B cell (primary cell): ENCODE results near the gene EML1. TPM values are rescaled to one million over a fixed set of nuclear protein-coding genes. Genes with fewer than 3 reads are reported as not detected.

ENCODE experiments used
- ATAC-seq: fragments of 200-7000 bp; cut with Tn5 transposase; one replicate; pipeline ENCODE4 v1.10.0; 2021; ENCODE audit warnings: low read depth, mild to moderate bottlenecking, moderate number of reproducible peaks, moderate library complexity
- CTCF ChIA-PET: fragments of 350-600 bp; sonication (Branson Sonifier 250); formaldehyde crosslinking; loops from one replicate; lab custom pipeline; 2021; ENCODE audit warnings: antibody characterized with exemption, inconsistent platforms; lab: Charles Lee
- POLR2A ChIA-PET: fragments of 350-600 bp; sonication (Branson Sonifier 250); formaldehyde crosslinking; loops from one replicate; lab custom pipeline; 2021; ENCODE audit warnings: antibody characterized with exemption; lab: Charles Lee
- DNase-seq: peaks from one replicate; pipeline ENCODE4 v3.0.0; 2013
- H2AFZ ChIP-seq: 2 replicates; pipeline ENCODE4 v1.6.1; 2012; ENCODE audit warnings: mild to moderate bottlenecking, low read depth, low read length; ENCODE audit not compliant: insufficient read depth, poor library complexity, severe bottlenecking
- H3K27ac ChIP-seq, 2 donors: 1 replicate in 1 of 2; 2 replicates in 1 of 2; pipeline ENCODE4 v1.5.1; 2012 to 2013; ENCODE audit warnings: low read length in 2 of 2, mild to moderate bottlenecking in 2 of 2, moderate library complexity in 1 of 2
- H3K27me3 ChIP-seq, 4 experiments: fragments of 200-600 bp in 1 of 4; sonication (generic) in 1 of 4; replicated peaks in 1 of 4; 1 replicate in 2 of 4; 2 replicates in 2 of 4; pipeline versions ENCODE4 v1.6.1 to v1.7.0; 2013 to 2016; ENCODE audit warnings: low read length in 3 of 4, mild to moderate bottlenecking in 2 of 4, mixed read lengths in 1 of 4, moderate library complexity in 1 of 4; ENCODE audit not compliant: insufficient read depth in 4 of 4, control insufficient read depth in 3 of 4; ENCODE audit errors: control extremely low read depth in 1 of 4
- H3K36me3 ChIP-seq, 2 experiments: replicated peaks in 1 of 2; 1 replicate in 1 of 2; 2 replicates in 1 of 2; pipeline versions ENCODE4 v1.6.1 to v1.7.1; 2013; ENCODE audit warnings: low read length in 1 of 2; ENCODE audit not compliant: insufficient read depth in 2 of 2, control insufficient read depth in 1 of 2; ENCODE audit errors: control extremely low read depth in 1 of 2, extremely low read depth in 1 of 2
- H3K4me1 ChIP-seq, 2 donors: fragments of 200-600 bp in 1 of 2; sonication (generic) in 1 of 2; 1 replicate in 1 of 2; 2 replicates in 1 of 2; pipeline versions ENCODE4 v1.5.1 to v1.6.1; 2013 to 2017; ENCODE audit warnings: low read length in 2 of 2; ENCODE audit not compliant: control insufficient read depth in 2 of 2, insufficient read depth in 2 of 2
- H3K4me2 ChIP-seq: replicated peaks from 2 replicates; pipeline ENCODE3; 2012; ENCODE audit warnings: mild to moderate bottlenecking, low read depth, low read length; ENCODE audit not compliant: poor library complexity, severe bottlenecking
- H3K4me3 ChIP-seq, 5 experiments: fragments of 200-600 bp in 1 of 5; sonication (generic) in 1 of 5; 1 replicate in 3 of 5; 2 replicates in 2 of 5; pipeline versions ENCODE4 v1.5.1 to v1.7.0; 2011 to 2016; ENCODE audit warnings: low read length in 4 of 5, mild to moderate bottlenecking in 4 of 5, low read depth in 2 of 5, control low read depth in 1 of 5, moderate library complexity in 1 of 5; ENCODE audit not compliant: insufficient read depth in 1 of 5; ENCODE audit errors: control extremely low read depth in 1 of 5, extremely low read depth in 1 of 5
- H3K79me2 ChIP-seq: fragments of 200-600 bp; sonication (generic); one replicate; pipeline ENCODE4 v1.6.0; 2016; ENCODE audit warnings: low read length; ENCODE audit not compliant: control insufficient read depth, insufficient read depth
- H3K9ac ChIP-seq: fragments of 200-600 bp; sonication (generic); 2 replicates; pipeline ENCODE4 v1.6.1; 2017; ENCODE audit warnings: mild to moderate bottlenecking, low read length, moderate library complexity
- H3K9me3 ChIP-seq, 3 donors: one replicate each; pipeline versions ENCODE4 v1.6.1 to v1.7.1; 2013; ENCODE audit warnings: low read length in 2 of 3; ENCODE audit not compliant: control insufficient read depth in 2 of 3, insufficient read depth in 1 of 3; ENCODE audit errors: control extremely low read depth in 1 of 3
- H4K20me1 ChIP-seq: 2 replicates; pipeline ENCODE4 v1.6.0; 2012; ENCODE audit warnings: mild to moderate bottlenecking, low read length; ENCODE audit not compliant: insufficient read depth, control insufficient read depth, poor library complexity, severe bottlenecking
- H3K27ac Mint-ChIP-seq: one replicate; pipeline ENCODE4 v1.8.0; 2021; ENCODE audit warnings: mixed read lengths
- H3K27me3 Mint-ChIP-seq: one replicate; pipeline ENCODE4 v1.8.0; 2021; ENCODE audit warnings: mixed read lengths
- H3K4me1 Mint-ChIP-seq: one replicate; pipeline ENCODE4 v1.8.0; 2021; ENCODE audit warnings: mixed read lengths
- H3K4me3 Mint-ChIP-seq: one replicate; pipeline ENCODE4 v1.8.0; 2021; ENCODE audit warnings: mixed read lengths
- H3K9me3 Mint-ChIP-seq: one replicate; pipeline ENCODE4 v1.8.0; 2022; ENCODE audit warnings: mixed read lengths; ENCODE audit not compliant: insufficient read depth
- CTCF ChIP-seq: fragments of 200-600 bp; IDR thresholded peaks from one replicate; pipeline ENCODE4 v1.8.0; 2022; ENCODE audit warnings: antibody characterized with exemption, mild to moderate bottlenecking
- EZH2 ChIP-seq: IDR thresholded peaks from 2 replicates; pipeline ENCODE4 v1.6.1; 2012; ENCODE audit warnings: borderline replicate concordance, low read depth, mild to moderate bottlenecking, moderate library complexity, low read length; ENCODE audit not compliant: insufficient read depth, poor library complexity, severe bottlenecking
- WGBS: methylation state at CpG from one replicate; pipeline ENCODE4 v1.1.5; 2013; ENCODE audit warnings: missing lambda C conversion rate; ENCODE audit not compliant: insufficient coverage; 5-methylcytosine and 5-hydroxymethylcytosine counted together
- intact Hi-C: fragments of 100-400 bp; cut with micrococcal nuclease; formaldehyde crosslinking; loops from one replicate; pipeline ENCODE4 v1.10.0; 2022
- polyA plus RNA-seq: library from polyadenylated mRNA; depleted of rRNA; stranded (reverse); fragments of >200 nt; gene quantifications from 2 replicates; pipeline ENCODE4 v1.2.3, GENCODE V29; 2012
- total RNA-seq, 2 donors: library from RNA; stranded (reverse); fragments of 120-200 nt in 1 of 2; gene quantifications; 1 replicate in 1 of 2; 2 replicates in 1 of 2; pipeline versions ENCODE4 v1.2.3 to v1.2.4, GENCODE V29; 2013 to 2022

Gene EML1
- total and polyA plus RNA-seq, 2 donors (not counting 1 experiment from before 2014, with no cell fraction given): not detected

GRCh38 chr14:99758872-99759545 lies 34.2 kb upstream of the EML1 start:
- 81% methylated on average over 7 of the region's 7 CpGs for WGBS
- no peak for ATAC-seq
- no peaks in the 10 kb centered on the region for H4K20me1 ChIP-seq
- ChIA-PET CTCF (no interaction called here), POLR2A (no interaction called here)
- no peak for TF ChIP-seq EZH2
- no peak for TF ChIP-seq CTCF
- H3K36me3 ChIP-seq: no peaks in the 10 kb centered on the region
- no peaks in the 10 kb centered on the region for H3K9me3 Mint-ChIP-seq
- H3K27me3 Mint-ChIP-seq: peaks cover 12% of the 10 kb centered on the region
- intact Hi-C loops: no loop called here
- no peaks in the 10 kb centered on the region for H3K4me1 Mint-ChIP-seq
- H3K27me3 ChIP-seq: peaks cover 0 to 22% (median 1%) of the 10 kb centered on the region in 4 experiments
- no peak overlapping the region for H2AFZ ChIP-seq
- DNase-seq: no peak
- no peak overlapping the region for H3K9ac ChIP-seq
- H3K27ac Mint-ChIP-seq: no peak overlapping the region
- H3K4me2 ChIP-seq: no peak overlapping the region
- H3K4me1 ChIP-seq: no peaks in the 10 kb centered on the region
- H3K9me3 ChIP-seq: peaks cover 0 to 8% (median 0%) of the 10 kb centered on the region in 3 donors
- H3K4me3 ChIP-seq: no peak overlapping the region
- H3K79me2 ChIP-seq: no peaks in the 10 kb centered on the region
- no peak overlapping the region for H3K4me3 Mint-ChIP-seq
- H3K27ac ChIP-seq: no peak overlapping the region

GRCh38 chr14:99759546-99759925 lies 33.7 kb upstream of the EML1 start:
- intact Hi-C loops: no loop called here
- H3K9me3 ChIP-seq: peaks cover 0 to 9% (median 0%) of the 10 kb centered on the region in 3 donors
- no peak for TF ChIP-seq EZH2
- TF ChIP-seq CTCF: no peak
- POLR2A ChIA-PET: no interaction called here
- no peak overlapping the region for H3K4me3 ChIP-seq
- no peak overlapping the region for H3K4me2 ChIP-seq
- no peak overlapping the region for H3K27ac ChIP-seq
- H2AFZ ChIP-seq: no peak overlapping the region
- no peaks in the 10 kb centered on the region for H3K4me1 ChIP-seq
- ATAC-seq (no peak), DNase-seq (no peak)
- no peak overlapping the region for H3K9ac ChIP-seq
- H3K4me1 Mint-ChIP-seq: no peaks in the 10 kb centered on the region
- peaks cover 0 to 17% (median 0%) of the 10 kb centered on the region in 4 experiments for H3K27me3 ChIP-seq
- H3K9me3 Mint-ChIP-seq: no peaks in the 10 kb centered on the region
- no peaks in the 10 kb centered on the region for H3K79me2 ChIP-seq
- H3K27me3 Mint-ChIP-seq: peaks cover 9% of the 10 kb centered on the region
- H4K20me1 ChIP-seq: no peaks in the 10 kb centered on the region
- CTCF ChIA-PET: no interaction called here
- H3K4me3 Mint-ChIP-seq: no peak overlapping the region
- no peaks in the 10 kb centered on the region for H3K36me3 ChIP-seq
- H3K27ac Mint-ChIP-seq: no peak overlapping the region
- 45% methylated on average over 9 of the region's 9 CpGs for WGBS
